ENCODE measurements around the gene LCK. TPM values are rescaled to one million over a fixed set of nuclear protein-coding genes. Genes with fewer than 3 reads are reported as not detected.

LCK gene
- total and polyA plus RNA-seq, 2 donors (not counting 1 experiment from before 2014, with no cell fraction given) = 22.3 to 23.8 TPM

GRCh38 chr1:32331549-32331948, 80.5 kb downstream of the LCK start:
- Mint-ChIP-seq H3K4me3 (no peak overlapping the region), H3K27me3 (no peaks in the 10 kb centered on the region), H3K4me1 (peaks cover 28% of the 10 kb centered on the region), H3K9me3 (ENCODE audit: insufficient read depth) (no peaks in the 10 kb centered on the region), H3K27ac (peak overlapping the region; percentile 57)
- no peaks in the 10 kb centered on the region for H3K9me3 ChIP-seq (ENCODE audit: control extremely low read depth in 1 of 3, control insufficient read depth in 2 of 3, insufficient read depth in 1 of 3, low read length in 2 of 3)
- no peak overlapping the region for H3K4me3 ChIP-seq (ENCODE audit: control extremely low read depth in 1 of 5, extremely low read depth in 1 of 5, insufficient read depth in 1 of 5, low read depth in 2 of 5, low read length in 4 of 5)
- H3K4me1 ChIP-seq (ENCODE audit: control insufficient read depth in 2 of 2, insufficient read depth in 2 of 2, low read length in 2 of 2) = peaks cover 21 to 23% of the 10 kb centered on the region in 2 donors
- peaks cover 30% of the 10 kb centered on the region for H3K79me2 ChIP-seq (ENCODE audit: control insufficient read depth, insufficient read depth, low read length)
- WGBS (ENCODE audit: insufficient coverage) = 93% methylated on average over 12 of the region's 12 CpGs
- no peak for DNase-seq
- no peak overlapping the region for H3K9ac ChIP-seq (ENCODE audit: low read length)
- no peak overlapping the region for H2AFZ ChIP-seq (ENCODE audit: insufficient read depth, low read depth, low read length, poor library complexity, severe bottlenecking)
- H4K20me1 ChIP-seq (ENCODE audit: control insufficient read depth, insufficient read depth, low read length, poor library complexity, severe bottlenecking) = peaks cover 29% of the 10 kb centered on the region
- TF ChIP-seq CTCF (IDR thresholded peaks at IDR 0.05) (no peak), EZH2 (IDR thresholded peaks at IDR 0.05; ENCODE audit: borderline replicate concordance, insufficient read depth, low read depth, low read length, poor library complexity, severe bottlenecking) (no peak)
- ChIA-PET CTCF (interaction anchor here (0.9 to 1.5 kb wide), 7 partner anchors 10 to 116 kb away, joined by 3 to 6 read pairs (median 4); no protein-coding TSS in a partner anchor), POLR2A (interaction anchor here (0.5 to 1.3 kb wide), 2 partner anchors 10 to 11 kb away, joined by 3 to 4 read pairs; no protein-coding TSS in a partner anchor)
- peaks cover 1 to 69% of the 10 kb centered on the region in 2 experiments for H3K36me3 ChIP-seq (replicated peaks in 1 of 2; ENCODE audit: control extremely low read depth in 1 of 2, control insufficient read depth in 1 of 2, extremely low read depth in 1 of 2, insufficient read depth in 2 of 2, low read length in 1 of 2)
- no peaks in the 10 kb centered on the region for H3K27me3 ChIP-seq (replicated peaks in 1 of 4; ENCODE audit: control extremely low read depth in 1 of 4, control insufficient read depth in 3 of 4, insufficient read depth in 4 of 4, low read length in 3 of 4)
- no peak for ATAC-seq (ENCODE audit: low read depth)
- intact Hi-C loops (cut with micrococcal nuclease) = no loop called here
- no peak overlapping the region for H3K4me2 ChIP-seq (replicated peaks; ENCODE audit: low read depth, low read length, poor library complexity, severe bottlenecking)
- H3K27ac ChIP-seq (ENCODE audit: low read length in 2 of 2) = no peak overlapping the region

GRCh38 chr1:32332290-32333079, 81.4 kb downstream of the LCK start:
- CTCF ChIA-PET = interaction anchor here (1.0 to 6.2 kb wide), 10 partner anchors 10 to 116 kb away, joined by 3 to 71 read pairs (median 5); partner anchors contain the start of gene BSDC1
- ATAC-seq (ENCODE audit: low read depth) (no peak), DNase-seq (no peak)
- H3K9ac ChIP-seq (ENCODE audit: low read length) = no peak overlapping the region
- Mint-ChIP-seq H3K27ac (peak overlapping the region; percentile 50), H3K4me1 (peaks cover 37% of the 10 kb centered on the region), H3K4me3 (no peak overlapping the region), H3K27me3 (no peaks in the 10 kb centered on the region), H3K9me3 (ENCODE audit: insufficient read depth) (no peaks in the 10 kb centered on the region)
- no peaks in the 10 kb centered on the region for H3K27me3 ChIP-seq (replicated peaks in 1 of 4; ENCODE audit: control extremely low read depth in 1 of 4, control insufficient read depth in 3 of 4, insufficient read depth in 4 of 4, low read length in 3 of 4)
- no peak overlapping the region for H3K27ac ChIP-seq (ENCODE audit: low read length in 2 of 2)
- intact Hi-C loops (cut with micrococcal nuclease) = no loop called here
- 90% methylated on average over 3 of the region's 3 CpGs for WGBS (ENCODE audit: insufficient coverage)
- H3K4me1 ChIP-seq (ENCODE audit: control insufficient read depth in 2 of 2, insufficient read depth in 2 of 2, low read length in 2 of 2) = peaks cover 30 to 32% of the 10 kb centered on the region in 2 donors
- H3K79me2 ChIP-seq (ENCODE audit: control insufficient read depth, insufficient read depth, low read length) = peaks cover 22% of the 10 kb centered on the region
- no peak overlapping the region for H3K4me2 ChIP-seq (replicated peaks; ENCODE audit: low read depth, low read length, poor library complexity, severe bottlenecking)
- peaks cover 1 to 61% of the 10 kb centered on the region in 2 experiments for H3K36me3 ChIP-seq (replicated peaks in 1 of 2; ENCODE audit: control extremely low read depth in 1 of 2, control insufficient read depth in 1 of 2, extremely low read depth in 1 of 2, insufficient read depth in 2 of 2, low read length in 1 of 2)
- TF ChIP-seq CTCF (IDR thresholded peaks at IDR 0.05) = no peak
- TF ChIP-seq EZH2 (IDR thresholded peaks at IDR 0.05; ENCODE audit: borderline replicate concordance, insufficient read depth, low read depth, low read length, poor library complexity, severe bottlenecking) = no peak
- no peak overlapping the region for H3K4me3 ChIP-seq (ENCODE audit: control extremely low read depth in 1 of 5, extremely low read depth in 1 of 5, insufficient read depth in 1 of 5, low read depth in 2 of 5, low read length in 4 of 5)
- H2AFZ ChIP-seq (ENCODE audit: insufficient read depth, low read depth, low read length, poor library complexity, severe bottlenecking) = no peak overlapping the region
- peaks cover 38% of the 10 kb centered on the region for H4K20me1 ChIP-seq (ENCODE audit: control insufficient read depth, insufficient read depth, low read length, poor library complexity, severe bottlenecking)
- POLR2A ChIA-PET = interaction anchor here (0.5 to 1.4 kb wide), 3 partner anchors 10 to 75 kb away, joined by 3 to 8 read pairs (median 3); no protein-coding TSS in a partner anchor
- no peaks in the 10 kb centered on the region for H3K9me3 ChIP-seq (ENCODE audit: control extremely low read depth in 1 of 3, control insufficient read depth in 2 of 3, insufficient read depth in 1 of 3, low read length in 2 of 3)

Data from B cell (primary cell).